Activated gamma-delta T cell (primary cell): ENCODE results near the gene MARCO.
"Not testable (repeated sequence)": the region's sequence is repeated elsewhere in the genome, so short reads cannot be mapped to it uniquely, and the experiment has no call there.

ENCODE experiments used
- DNase-seq: peaks from one replicate; lab custom pipeline; 2025; lab: John Stamatoyannopoulos, UW

The MARCO gene

GRCh38 chr2:118925981-118926380 lies 16.0 kb upstream of the MARCO start:
- no peak for DNase-seq

DNA sequence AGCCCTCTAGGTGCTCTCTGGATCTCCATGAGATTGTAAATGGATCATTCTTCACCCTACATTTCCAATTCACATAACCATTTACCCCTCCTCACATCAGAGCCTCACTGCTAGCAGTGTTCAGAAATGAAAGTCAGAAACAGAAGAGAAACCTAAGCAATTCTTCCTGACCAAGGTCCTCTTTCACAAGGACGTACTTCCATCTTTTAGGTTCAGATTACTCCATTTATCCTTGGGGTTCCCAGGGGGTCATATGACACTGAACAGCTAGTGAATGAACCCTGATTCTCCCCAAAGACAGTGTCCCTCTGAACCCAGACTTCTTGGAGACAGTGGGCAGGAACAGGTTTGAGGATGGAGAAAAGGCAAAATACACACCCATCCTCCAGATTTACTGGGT lies 12.9 kb upstream of the MARCO start:
- no peak for DNase-seq

GRCh38 chr2:118932949-118933348 lies 9.0 kb upstream of the MARCO start:
- no peak for DNase-seq

DNA sequence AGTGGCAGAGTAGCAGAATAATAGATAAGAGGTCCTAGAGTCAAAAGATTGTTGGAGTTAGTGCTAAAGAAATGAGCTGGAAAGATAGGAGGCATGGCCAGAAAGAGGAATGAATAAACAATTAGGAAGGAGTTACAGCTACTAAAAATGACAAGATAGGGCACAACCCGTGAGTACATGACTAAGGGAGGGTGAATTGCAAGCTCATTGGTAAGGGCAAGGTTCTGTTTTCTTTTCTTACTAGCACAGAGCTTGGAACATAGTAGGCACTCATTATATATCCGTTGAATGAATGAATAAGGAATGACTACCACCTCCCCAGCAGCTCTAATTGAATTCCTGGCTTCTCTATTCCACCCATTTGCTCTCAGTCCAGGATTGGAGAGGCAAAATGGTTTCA lies 5.7 kb upstream of the MARCO start:
- DNase-seq: no peak

- DNase-seq: no peak
These were observed 5.1 kb upstream of the MARCO start for GRCh38 chr2:118936936-118937335.

DNA sequence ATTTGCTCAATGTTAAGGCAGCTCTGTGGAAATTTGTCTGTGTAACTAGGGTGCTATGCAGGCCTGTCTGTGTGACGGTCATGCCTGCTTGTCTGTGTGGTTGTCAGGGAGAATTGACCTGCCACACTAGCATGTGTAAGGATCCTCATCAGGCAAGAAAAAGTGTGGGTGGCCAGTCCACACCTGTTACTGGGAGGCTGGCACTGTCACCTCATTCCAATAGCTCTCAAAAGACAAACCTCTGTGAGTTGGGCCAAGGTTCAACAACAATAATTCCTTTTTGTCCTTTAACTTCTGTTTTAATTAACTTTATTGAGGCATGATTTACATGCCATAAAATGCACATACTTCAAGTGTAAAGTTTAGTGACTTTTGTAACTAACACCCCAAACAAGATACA lies 4.2 kb upstream of the MARCO start:
- no peak for DNase-seq

DNA sequence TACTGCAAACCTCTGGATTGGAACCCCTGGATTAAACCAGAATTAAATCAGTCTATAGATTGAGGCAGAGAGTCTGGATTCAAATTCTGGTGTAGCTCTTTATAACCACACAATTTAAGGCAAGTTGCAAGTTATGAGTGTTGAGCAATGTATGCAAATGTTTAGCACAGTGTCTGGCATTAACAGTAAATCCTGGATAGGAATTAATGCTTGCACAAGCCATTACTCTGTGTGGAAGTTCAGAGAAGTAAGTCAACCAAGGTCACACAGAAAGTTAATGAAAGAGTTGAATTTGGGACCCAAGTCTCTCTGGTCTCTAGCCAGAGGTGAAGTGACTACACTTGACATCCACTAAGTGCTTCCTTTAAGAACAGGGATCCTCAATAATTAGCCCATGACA lies 2.0 kb upstream of the MARCO start:
- no peak for DNase-seq

- no peak for DNase-seq
These were observed 1.4 kb upstream of the MARCO start for GRCh38 chr2:118940486-118941120.

- no peak for DNase-seq
These were observed 1.3 kb downstream of the MARCO start for GRCh38 chr2:118943286-118943685.

- DNase-seq: no peak
These were observed 3.9 kb downstream of the MARCO start for GRCh38 chr2:118945881-118946280.

- DNase-seq: not testable (repeated sequence)
These were observed 6.3 kb downstream of the MARCO start for GRCh38 chr2:118948266-118948665.

GRCh38 chr2:118954297-118955060 lies 12.5 kb downstream of the MARCO start:
- DNase-seq: no peak

GRCh38 chr2:118965737-118966136 lies 23.7 kb downstream of the MARCO start:
- DNase-seq: no peak

DNA sequence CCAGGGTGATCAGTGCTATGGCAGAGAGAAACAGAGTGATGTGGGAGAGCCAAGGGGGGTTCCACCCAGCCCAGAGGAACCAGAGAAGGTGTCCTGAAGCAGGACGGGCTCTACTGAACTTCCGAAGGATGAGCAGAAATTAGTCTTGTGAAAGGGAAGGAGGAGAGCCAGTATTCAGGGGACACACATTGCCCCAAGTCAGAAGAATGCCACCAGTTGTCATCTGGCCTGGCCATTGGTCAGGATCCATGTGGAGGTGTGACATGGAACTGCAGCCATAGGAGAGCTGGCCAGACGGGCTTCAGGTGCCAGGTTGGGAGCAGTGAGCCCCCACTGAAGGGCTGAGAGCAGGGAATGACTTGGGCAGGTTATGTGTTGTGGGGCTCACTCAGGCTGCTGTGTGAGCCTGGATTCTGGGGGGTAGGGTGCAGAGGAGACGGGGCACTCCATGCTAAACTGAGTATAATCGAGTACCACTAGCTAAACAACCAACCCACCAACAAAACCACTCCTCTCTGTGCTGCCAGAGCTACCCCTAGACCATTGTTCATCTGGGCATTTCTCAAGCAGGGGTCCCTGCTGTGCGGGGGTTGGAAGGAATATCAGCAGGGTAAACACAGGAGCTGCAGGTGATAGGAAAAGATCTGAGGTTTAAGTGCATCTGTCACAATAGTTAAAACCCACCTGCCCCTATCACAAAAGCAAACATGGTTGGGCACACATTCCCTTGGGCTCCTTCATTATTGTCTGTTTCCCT lies 25.3 kb downstream of the MARCO start:
- DNase-seq: no peak

- DNase-seq: no peak
These were observed 26.0 kb downstream of the MARCO start for GRCh38 chr2:118968042-118968441.

DNA sequence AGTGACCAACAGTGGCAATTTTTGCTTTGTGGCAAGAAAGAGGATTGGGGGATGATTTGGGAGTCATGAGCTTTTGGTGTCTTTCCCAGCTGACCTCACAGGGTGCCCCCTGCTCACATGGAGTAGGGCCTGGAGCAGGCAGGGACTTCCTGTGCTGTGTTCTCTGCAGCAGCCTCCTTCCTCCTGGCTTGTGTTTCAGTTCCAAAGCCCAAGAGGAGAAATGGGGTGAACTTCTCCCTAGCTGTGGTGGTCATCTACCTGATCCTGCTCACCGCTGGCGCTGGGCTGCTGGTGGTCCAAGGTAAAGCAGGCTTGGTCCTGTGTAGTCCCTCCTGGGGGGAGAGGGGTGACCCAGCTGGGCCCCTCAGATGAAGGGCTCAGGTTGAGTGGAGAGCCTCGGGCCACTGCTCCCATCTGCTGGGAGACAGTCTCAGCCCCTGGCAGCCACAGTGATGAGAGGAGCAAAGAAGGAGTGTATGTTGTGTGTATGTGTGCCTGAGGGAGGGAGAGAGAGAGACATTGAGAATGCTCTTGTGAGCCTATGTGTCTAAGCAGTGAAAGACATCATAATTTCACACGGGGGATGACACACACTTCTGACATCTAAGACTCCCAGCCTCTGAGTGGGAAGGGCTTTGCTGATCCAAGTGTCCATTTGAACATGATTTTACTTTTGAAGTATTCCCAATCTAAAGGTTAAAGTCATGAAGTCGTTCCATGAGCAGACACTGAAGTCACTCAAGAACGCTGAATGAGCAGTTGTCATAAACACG lies 27.2 kb downstream of the MARCO start:
- no peak for DNase-seq

DNA sequence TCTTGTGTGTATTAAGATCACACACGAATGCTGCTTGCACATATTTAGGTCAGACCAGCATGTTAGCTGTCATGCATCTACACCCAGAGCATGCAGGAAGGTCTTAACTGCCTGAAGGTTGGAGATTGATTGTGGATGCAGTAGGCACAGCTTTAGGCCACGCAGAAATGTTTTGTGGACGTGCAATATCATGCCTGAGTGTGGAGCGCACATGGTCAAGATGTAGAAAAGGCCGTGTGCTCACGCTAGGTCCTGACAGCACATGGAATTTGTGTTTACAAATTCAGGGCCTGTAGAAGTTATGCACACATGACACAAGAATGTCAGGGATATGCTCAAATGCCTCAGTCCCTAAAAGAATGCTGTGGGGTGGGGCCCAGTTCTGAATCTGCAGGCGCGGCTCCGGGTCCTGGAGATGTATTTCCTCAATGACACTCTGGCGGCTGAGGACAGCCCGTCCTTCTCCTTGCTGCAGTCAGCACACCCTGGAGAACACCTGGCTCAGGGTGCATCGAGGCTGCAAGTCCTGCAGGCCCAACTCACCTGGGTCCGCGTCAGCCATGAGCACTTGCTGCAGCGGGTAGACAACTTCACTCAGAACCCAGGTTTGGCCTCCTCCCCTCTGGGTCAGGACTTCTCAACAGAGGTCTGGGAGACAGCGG lies 27.9 kb downstream of the MARCO start:
- DNase-seq: no peak

GRCh38 chr2:118970396-118971135 lies 28.6 kb downstream of the MARCO start:
- DNase-seq: no peak

GRCh38 chr2:118971245-118972122 lies 29.5 kb downstream of the MARCO start:
- no peak for DNase-seq

DNA sequence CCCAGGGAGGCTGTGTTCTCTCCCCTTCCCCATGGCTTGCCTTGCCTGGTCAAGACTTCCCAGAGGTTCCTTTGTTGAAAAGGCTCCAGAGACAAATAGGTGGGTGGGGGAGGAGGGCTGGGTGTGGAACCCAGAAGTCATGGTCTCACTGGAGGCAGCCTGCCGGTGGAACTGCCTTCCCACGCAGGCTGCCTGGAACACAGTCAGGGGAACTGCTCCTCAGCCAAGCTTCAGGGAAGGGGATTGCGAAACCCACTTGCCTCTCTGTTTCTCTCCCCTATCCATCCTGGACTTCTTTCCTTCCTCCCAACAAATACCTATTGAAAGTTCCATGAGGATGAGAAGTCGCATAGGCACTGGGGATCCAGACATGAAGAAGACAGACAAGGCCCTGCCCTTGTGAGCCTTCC lies 31.6 kb downstream of the MARCO start:
- DNase-seq: no peak
